ENCODE results near the gene CLGN.

DNA sequence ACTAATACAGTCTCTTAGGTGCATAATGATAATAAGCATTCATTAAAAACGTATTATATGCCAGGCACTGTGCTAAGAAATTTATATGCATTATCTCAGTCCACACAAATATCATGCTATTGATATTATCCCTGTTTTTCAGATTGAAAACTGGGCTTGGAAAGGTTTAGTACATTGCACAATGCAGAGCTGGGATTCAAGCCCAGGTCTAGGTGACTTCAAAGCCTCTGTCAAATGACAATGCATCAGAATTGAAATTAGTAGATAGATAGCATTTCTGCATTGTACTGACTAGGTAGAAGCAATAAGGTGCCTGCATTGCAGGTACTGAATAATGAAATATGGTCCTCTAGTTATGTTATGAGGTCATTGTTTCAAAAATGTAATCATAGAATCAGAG is 72.2 kb downstream of the CLGN start:
- TF ChIP-seq, protein P1, sequence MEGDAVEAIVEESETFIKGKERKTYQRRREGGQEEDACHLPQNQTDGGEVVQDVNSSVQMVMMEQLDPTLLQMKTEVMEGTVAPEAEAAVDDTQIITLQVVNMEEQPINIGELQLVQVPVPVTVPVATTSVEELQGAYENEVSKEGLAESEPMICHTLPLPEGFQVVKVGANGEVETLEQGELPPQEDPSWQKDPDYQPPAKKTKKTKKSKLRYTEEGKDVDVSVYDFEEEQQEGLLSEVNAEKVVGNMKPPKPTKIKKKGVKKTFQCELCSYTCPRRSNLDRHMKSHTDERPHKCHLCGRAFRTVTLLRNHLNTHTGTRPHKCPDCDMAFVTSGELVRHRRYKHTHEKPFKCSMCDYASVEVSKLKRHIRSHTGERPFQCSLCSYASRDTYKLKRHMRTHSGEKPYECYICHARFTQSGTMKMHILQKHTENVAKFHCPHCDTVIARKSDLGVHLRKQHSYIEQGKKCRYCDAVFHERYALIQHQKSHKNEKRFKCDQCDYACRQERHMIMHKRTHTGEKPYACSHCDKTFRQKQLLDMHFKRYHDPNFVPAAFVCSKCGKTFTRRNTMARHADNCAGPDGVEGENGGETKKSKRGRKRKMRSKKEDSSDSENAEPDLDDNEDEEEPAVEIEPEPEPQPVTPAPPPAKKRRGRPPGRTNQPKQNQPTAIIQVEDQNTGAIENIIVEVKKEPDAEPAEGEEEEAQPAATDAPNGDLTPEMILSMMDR (conservative IDR thresholded peaks at IDR 0.05; ENCODE audit: low read length), result no peak
- TF ChIP-seq EZH2phosphoT487 (IDR thresholded peaks at IDR 0.05; ENCODE audit: borderline replicate concordance), result no peak
